Natural killer cell treated with Interleukin-12 subunit alpha and Interleukin-12 subunit beta and Interleukin-15 and Interleukin-18, amount 100 ng/mL, for 72 hours (primary cell): ENCODE measurements around the gene RAB40B. TPM values are rescaled to one million over a fixed set of nuclear protein-coding genes. Genes with fewer than 3 reads are reported as not detected.

Experiments used
- ATAC-seq, 2 donors: fragments of 150-1000 bp; cut with Tn5 transposase in 1 of 2; sonication (Bioruptor Pico), chemical (Tn5 transposase) in 1 of 2; 2 replicates each; pipeline ENCODE4 v1.10.0; 2021
- DNase-seq: peaks from one replicate; pipeline ENCODE4 v3.0.0; 2022; ENCODE audit warnings: low spot score
- H3K27ac Mint-ChIP-seq, 2 donors: 1 replicate in 1 of 2; 2 replicates in 1 of 2; pipeline ENCODE4 v1.8.0; 2022; ENCODE audit warnings: mixed read lengths in 2 of 2, mild to moderate bottlenecking in 1 of 2, moderate library complexity in 1 of 2
- H3K27me3 Mint-ChIP-seq, 2 donors: 1 replicate in 1 of 2; 2 replicates in 1 of 2; pipeline ENCODE4 v1.8.0; 2022; ENCODE audit warnings: mixed read lengths in 2 of 2
- H3K36me3 Mint-ChIP-seq: one replicate; pipeline ENCODE4 v1.8.0; 2022; ENCODE audit warnings: mixed read lengths
- H3K4me1 Mint-ChIP-seq, 2 donors: 1 replicate in 1 of 2; 2 replicates in 1 of 2; pipeline ENCODE4 v1.8.0; 2022; ENCODE audit warnings: low read depth in 2 of 2, mixed read lengths in 2 of 2, mild to moderate bottlenecking in 1 of 2
- H3K4me3 Mint-ChIP-seq: one replicate; pipeline ENCODE4 v1.8.0; 2022; ENCODE audit warnings: mixed read lengths
- H3K9me3 Mint-ChIP-seq: 2 replicates; pipeline ENCODE4 v1.8.0; 2022; ENCODE audit warnings: mixed read lengths
- total RNA-seq, 2 donors: library from RNA; stranded (reverse); gene quantifications; one replicate each; pipeline ENCODE4 v1.2.3, GENCODE V29; 2022

Gene RAB40B
- total RNA-seq, 2 donors from 2014 or later, result 1.1 to 1.2 TPM

DNA sequence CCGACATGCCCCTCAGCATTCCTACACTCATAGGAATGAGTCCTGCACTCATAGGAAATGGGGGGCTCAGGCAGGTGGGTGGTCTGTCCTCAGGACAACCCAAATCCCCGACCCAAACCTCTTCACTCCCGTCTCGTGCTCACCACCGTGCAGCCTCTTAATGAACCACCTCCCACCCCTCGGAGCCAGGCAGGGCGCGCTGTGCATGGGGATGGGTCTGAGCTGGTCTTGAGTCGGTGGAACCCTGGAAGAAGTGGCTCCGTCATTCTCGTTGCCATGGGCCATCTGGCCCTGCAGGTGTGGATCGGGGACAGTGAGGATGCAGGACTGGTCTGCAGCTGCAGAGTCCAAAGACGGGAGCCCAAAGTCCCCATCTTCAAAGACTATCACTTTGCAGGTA is 6.4 kb upstream of the RAB40B start:
- H3K27me3 Mint-ChIP-seq, result peaks cover 0 to 3% of the 10 kb centered on the region in 2 donors
- H3K9me3 Mint-ChIP-seq, result no peaks in the 10 kb centered on the region
- H3K4me1 Mint-ChIP-seq, result peaks cover 0 to 2% of the 10 kb centered on the region in 2 donors
- no peak for DNase-seq
- H3K27ac Mint-ChIP-seq, result no peak overlapping the region
- H3K4me3 Mint-ChIP-seq, result no peak overlapping the region
- ATAC-seq, result no peak
- H3K36me3 Mint-ChIP-seq, result no peaks in the 10 kb centered on the region

DNA sequence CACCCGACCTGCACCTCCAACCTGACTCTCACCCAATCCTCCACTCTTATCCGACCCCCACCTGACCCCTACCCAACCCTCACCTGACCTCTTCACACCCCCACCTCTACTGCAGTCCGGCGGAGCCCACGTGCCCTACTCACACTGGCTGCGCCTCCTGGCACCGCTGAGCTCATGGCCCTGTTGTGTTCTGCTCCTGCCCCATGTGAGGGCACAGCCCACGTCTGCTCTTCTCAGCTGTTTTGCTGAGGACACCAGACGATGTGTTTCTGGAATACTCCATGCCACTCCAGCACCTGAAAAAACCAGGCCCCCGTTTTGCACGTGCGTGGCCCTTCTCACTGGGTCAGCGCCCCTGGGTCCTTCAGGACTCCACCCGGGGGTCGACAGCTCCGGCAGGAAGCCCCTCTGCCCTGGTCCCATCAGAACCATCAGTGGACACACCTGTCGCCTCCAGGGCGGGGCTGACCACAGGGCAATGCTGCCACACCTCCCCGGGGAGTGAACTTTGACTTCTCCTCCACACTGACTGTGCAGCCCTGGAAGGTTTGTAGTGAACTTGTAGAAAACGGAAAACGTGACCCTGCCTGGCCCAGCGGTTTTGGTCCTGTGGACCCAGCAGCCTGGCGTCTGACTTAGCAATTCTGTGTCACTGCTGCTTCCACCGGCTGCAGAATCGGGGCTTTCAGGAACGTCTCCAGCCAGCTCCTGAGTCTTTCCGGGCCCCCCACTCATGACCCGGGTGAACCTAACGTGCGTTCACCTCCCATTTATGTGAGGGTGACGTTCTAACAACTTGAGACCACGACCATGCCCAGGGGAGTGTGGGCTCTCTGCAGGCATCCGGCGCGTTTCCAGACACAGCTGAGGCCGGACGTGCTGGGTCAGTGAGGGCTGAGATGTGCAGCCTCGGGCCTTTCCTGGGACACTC is 5.7 kb upstream of the RAB40B start:
- Mint-ChIP-seq H3K4me3 (no peak overlapping the region), H3K27me3 (peaks cover 0 to 3% of the 10 kb centered on the region in 2 donors), H3K36me3 (no peaks in the 10 kb centered on the region), H3K4me1 (peaks cover 6 to 7% of the 10 kb centered on the region in 2 donors), H3K9me3 (no peaks in the 10 kb centered on the region), H3K27ac (no peak overlapping the region)
- DNase-seq, result no peak
- ATAC-seq, result no peak

DNA sequence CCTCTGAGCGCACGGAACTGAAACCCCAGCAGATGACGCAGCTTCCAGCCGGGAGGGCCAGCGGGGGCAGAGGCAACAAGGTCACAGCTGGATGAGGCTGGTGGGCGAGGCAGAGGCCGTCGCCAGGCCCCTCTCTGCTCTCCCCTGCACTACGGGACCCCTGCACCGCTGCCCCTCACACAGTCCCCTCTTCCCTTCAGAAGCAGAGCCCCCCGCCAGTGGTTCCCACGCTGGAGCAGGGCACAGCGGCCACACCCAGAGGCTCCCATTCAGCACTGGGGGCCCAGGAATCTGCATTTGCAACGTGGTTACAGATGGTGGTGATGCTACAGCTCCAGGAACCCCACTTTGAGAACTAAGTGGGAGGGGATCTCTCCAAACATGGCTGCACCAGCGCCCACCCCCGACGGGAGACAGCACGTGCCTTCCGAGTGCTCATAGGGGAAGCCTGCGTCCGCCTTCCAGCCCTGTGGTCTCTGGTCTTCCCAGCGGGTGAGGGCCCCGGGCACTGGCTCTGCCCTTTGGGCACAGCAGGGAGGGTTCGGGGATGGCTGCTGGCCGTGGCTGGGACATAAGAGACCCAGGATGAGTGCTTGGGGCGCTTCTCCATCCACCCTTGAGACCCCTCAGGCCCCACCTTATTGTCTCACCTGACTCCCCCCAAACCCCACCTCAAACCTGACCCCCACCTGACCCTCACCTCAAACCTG is 4.7 kb upstream of the RAB40B start:
- no peak overlapping the region for H3K4me3 Mint-ChIP-seq
- no peak for ATAC-seq
- peaks cover 0 to 3% of the 10 kb centered on the region in 2 donors for H3K27me3 Mint-ChIP-seq
- no peaks in the 10 kb centered on the region for H3K9me3 Mint-ChIP-seq
- no peaks in the 10 kb centered on the region for H3K36me3 Mint-ChIP-seq
- no peak for DNase-seq
- no peak overlapping the region for H3K27ac Mint-ChIP-seq
- H3K4me1 Mint-ChIP-seq, result peaks cover 8 to 9% of the 10 kb centered on the region in 2 donors

DNA sequence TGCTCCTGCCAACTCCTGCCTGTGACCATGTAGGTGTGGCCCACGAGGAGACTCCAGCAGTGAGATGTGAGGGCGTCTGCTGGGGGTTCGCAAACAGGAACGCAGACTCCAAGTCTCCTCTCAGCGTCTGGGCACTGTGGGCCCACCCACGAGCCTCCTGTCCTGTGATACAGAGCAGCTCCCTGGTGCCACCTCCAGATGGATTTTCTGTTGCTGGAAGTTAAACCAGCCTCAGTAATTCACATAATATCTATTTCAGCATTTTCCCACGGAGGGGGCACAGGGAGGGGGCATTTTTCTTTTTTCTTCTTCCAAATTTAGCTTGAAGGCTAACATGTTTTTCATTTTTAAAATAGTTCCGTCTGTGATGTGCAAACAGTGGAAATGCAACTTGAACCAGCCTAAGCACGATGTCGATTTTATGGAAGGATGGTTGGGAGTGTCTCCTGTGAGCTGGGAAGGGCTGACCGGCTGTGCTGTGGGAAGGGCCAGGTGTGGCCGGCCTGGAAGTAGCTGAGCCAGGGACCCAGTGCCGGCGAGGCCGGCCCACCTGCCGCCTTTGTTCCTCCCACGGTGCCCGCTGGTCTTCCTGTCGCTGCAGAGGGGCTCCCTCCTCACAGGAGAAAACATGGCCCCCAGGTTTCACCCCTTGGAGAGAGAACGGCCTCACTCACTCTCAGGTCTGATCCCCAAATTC is 3.9 kb upstream of the RAB40B start:
- Mint-ChIP-seq H3K9me3 (no peaks in the 10 kb centered on the region), H3K27me3 (peaks cover 0 to 3% of the 10 kb centered on the region in 2 donors), H3K36me3 (no peaks in the 10 kb centered on the region), H3K27ac (no peak overlapping the region), H3K4me3 (no peak overlapping the region), H3K4me1 (peaks cover 8 to 9% of the 10 kb centered on the region in 2 donors)
- DNase-seq, result no peak
- no peak for ATAC-seq

DNA sequence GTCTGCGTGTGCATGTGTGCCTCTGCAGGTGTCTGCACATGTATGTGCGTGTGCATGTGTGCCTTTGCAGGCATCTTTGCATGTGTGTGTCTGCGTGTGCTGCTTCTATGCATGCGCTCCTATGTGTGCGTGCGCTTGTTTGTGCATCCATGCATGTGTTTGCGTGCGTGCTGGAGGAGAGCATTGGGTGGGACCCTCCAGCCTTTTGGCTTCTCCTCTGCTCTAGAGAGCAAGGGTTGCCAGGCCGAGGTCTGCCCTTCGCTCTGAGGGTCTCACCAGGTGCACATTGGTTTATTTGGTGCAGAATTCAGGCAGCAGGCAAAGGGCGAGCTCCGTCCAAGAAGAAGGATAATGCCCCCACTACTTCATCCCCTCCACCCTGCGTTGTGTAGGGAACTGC is 1.1 kb upstream of the RAB40B start:
- H3K4me3 Mint-ChIP-seq, result peak overlapping the region; percentile 84
- peaks cover 8 to 9% of the 10 kb centered on the region in 2 donors for H3K4me1 Mint-ChIP-seq
- H3K36me3 Mint-ChIP-seq, result peaks cover 3% of the 10 kb centered on the region
- H3K9me3 Mint-ChIP-seq, result peaks cover 3% of the 10 kb centered on the region
- H3K27ac Mint-ChIP-seq, result no peak overlapping the region
- DNase-seq (no peak), ATAC-seq (no peak)
- H3K27me3 Mint-ChIP-seq, result peaks cover 0 to 3% of the 10 kb centered on the region in 2 donors

DNA sequence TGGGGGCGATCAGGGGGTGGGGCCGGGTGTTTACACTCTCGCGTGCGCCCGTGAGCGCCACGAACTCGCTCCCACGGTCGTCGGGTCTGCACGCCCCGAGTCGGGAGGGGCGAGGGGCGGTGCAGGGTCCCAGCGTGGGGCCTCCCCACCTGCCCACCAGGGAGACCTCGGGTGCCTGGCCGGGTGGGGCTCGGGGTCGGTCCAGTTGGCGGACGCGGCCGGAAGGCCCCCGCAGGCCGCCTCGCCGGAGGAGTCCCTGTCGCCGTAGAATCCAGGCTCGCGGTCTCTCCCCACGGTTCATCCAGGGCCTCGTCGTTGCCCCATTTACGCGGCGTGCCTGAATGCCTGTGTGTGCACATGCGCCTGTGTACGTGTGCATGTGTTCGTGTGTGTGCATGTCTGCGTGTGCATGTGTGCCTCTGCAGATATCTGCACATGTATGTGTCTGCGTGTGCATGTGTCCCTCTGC is 510 bp upstream of the RAB40B start:
- DNase-seq, result no peak
- Mint-ChIP-seq H3K9me3 (peaks cover 5% of the 10 kb centered on the region), H3K27me3 (peaks cover 0 to 3% of the 10 kb centered on the region in 2 donors), H3K36me3 (peaks cover 8% of the 10 kb centered on the region), H3K4me1 (peaks cover 8 to 9% of the 10 kb centered on the region in 2 donors), H3K27ac (no peak overlapping the region), H3K4me3 (peak overlapping the region; percentile 84)
- no peak for ATAC-seq

DNA sequence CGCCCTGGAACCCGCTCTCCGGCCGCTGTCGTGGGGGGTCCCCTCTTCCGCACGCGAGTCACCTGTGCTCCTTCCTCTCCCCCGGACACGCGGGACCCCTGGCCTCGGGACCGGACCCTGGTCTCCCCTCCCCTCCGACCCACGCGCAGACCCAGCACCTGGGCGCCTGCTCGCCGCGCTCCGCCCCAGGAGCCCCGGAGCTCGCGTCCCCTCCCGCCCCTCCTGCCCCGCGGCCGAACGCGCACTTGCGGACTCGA is 762 bp downstream of the RAB40B start:
- ATAC-seq, result no peak
- Mint-ChIP-seq H3K27me3 (peaks cover 0 to 3% of the 10 kb centered on the region in 2 donors), H3K36me3 (peaks cover 9% of the 10 kb centered on the region), H3K9me3 (peaks cover 5% of the 10 kb centered on the region), H3K4me3 (no peak overlapping the region), H3K27ac (no peak overlapping the region), H3K4me1 (peaks cover 8 to 9% of the 10 kb centered on the region in 2 donors)
- DNase-seq, result no peak

DNA sequence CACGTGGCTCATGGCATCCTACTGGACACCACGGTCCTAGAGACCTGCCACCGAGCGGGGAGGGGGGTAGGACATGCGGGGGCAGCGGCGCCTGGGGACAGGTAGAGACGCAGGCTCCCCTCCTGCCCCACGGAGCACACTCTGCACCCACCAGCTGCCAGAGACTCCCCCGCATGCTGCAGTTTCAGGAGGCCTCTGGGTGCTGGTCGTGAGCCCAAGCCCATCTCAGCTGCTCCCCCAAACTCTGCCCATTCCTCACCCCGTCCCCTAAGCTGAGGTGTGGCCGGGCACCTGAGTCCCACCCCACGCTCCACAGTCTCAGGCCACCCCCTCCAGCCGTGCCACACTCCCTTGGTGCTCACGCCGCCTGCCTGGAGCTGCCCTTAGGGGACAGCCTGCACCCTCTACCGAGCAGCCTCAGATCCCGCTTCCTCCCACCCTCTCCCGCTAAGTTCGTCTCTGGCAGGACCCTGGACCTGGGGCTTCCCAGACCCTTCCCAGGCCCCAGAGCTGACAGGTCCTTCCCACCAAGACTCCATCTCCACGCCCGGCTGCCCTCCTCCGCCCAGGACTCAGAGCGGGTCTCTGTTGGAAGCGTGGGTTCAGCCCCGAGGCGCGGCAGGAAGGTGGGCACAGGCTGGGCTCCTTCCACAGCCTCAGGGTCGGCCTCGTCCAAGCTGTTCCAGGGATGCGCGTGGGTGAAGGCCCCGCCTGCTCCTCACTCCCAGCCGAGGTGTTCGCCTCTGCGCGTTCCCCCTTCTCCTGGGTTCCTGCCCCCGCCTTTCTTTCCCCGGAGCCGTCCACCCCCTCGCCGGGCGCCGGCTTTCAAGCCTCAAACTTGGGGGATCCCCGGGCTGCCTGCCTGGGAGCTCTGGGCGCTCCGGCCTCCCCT is 1.3 kb downstream of the RAB40B start:
- Mint-ChIP-seq H3K4me3 (peak overlapping the region; percentile 17), H3K36me3 (peaks cover 9% of the 10 kb centered on the region), H3K27ac (no peak overlapping the region), H3K27me3 (peaks cover 0 to 3% of the 10 kb centered on the region in 2 donors), H3K9me3 (peaks cover 5% of the 10 kb centered on the region), H3K4me1 (peaks cover 8 to 9% of the 10 kb centered on the region in 2 donors)
- no peak for DNase-seq
- no peak for ATAC-seq

DNA sequence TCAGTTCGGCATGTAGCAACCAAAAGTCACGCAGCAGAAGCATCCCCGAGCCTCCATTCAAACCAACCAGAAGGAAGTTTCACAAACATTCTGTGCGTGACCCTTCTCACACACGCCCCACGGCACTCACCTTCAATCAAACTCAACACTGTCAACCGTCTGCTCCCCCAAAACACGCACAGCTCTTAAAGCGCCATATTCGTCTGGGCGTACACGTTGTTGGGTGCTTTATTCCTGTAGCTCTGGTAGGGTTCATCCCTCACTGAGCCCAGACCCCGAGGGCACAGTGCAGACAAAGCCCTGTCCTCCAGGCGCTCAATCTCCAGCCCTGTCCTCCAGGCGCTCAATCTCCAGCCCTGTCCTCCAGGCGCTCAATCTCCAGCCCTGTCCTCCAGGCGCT is 2.2 kb downstream of the RAB40B start:
- Mint-ChIP-seq H3K36me3 (peaks cover 9% of the 10 kb centered on the region), H3K27me3 (peaks cover 0 to 3% of the 10 kb centered on the region in 2 donors), H3K27ac (no peak overlapping the region), H3K4me3 (no peak overlapping the region), H3K9me3 (peaks cover 5% of the 10 kb centered on the region), H3K4me1 (peaks cover 8 to 13% of the 10 kb centered on the region in 2 donors)
- ATAC-seq (no peak), DNase-seq (no peak)

DNA sequence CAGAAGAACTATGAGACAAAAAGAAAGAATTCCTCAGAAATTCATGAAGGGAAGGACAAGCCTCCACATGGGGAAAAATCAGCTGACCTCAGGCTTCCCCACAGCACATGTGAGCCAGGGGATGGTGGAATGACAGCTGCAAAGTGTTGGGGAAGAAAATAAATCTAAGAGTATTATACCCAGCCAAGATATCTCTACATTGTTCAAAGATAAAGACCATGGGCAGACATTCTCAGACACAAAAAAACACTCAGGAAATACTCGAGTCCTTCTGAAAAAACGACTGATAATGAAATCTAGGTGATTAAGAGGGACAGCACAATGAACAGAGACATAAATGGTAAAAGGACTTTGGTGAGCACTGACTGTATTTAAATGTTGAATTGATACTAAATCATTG is 3.9 kb downstream of the RAB40B start:
- Mint-ChIP-seq H3K27me3 (peaks cover 0 to 3% of the 10 kb centered on the region in 2 donors), H3K27ac (no peak overlapping the region), H3K4me1 (peaks cover 6 to 10% of the 10 kb centered on the region in 2 donors), H3K36me3 (peaks cover 13% of the 10 kb centered on the region), H3K4me3 (no peak overlapping the region), H3K9me3 (peaks cover 5% of the 10 kb centered on the region)
- ATAC-seq, result no peak
- DNase-seq, result no peak

DNA sequence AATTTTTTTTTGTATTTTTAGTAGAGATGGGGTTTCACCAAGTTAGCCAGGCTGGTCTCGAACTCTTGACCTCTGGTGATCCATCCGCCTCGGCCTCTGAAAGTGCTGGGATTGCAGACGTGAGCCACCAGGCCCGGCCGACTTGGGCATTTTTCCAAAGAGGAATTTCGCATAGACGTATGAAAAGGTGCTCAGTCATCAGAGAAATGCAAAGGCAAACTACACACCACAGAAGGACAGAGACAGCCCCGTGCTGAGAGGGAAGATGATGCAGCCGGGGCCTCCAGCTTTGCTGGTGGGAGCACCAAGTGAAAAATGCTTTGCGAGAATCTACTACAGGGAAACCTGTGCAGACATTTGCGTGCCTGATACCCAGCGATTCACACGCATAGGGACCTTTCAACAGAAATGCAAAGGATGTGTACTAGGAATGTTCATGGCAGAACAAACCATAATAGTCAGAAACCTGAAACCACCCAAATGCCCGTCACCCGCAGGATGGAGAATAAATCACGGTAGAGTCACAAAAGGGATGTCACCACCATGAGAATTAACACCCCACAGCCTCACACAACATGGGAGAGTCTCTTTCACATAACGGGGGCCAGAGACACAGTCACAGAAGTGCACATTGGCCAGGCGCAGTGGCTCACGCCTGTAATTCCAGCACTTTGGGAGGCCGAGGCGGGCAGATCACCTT is 5.2 kb downstream of the RAB40B start:
- peaks cover 0 to 4% of the 10 kb centered on the region in 2 donors for H3K4me1 Mint-ChIP-seq
- H3K4me3 Mint-ChIP-seq, result no peak overlapping the region
- DNase-seq (no peak), ATAC-seq (no peak)
- peaks cover 13% of the 10 kb centered on the region for H3K36me3 Mint-ChIP-seq
- peaks cover 5% of the 10 kb centered on the region for H3K9me3 Mint-ChIP-seq
- H3K27me3 Mint-ChIP-seq, result peaks cover 0 to 3% of the 10 kb centered on the region in 2 donors
- H3K27ac Mint-ChIP-seq, result no peak overlapping the region

DNA sequence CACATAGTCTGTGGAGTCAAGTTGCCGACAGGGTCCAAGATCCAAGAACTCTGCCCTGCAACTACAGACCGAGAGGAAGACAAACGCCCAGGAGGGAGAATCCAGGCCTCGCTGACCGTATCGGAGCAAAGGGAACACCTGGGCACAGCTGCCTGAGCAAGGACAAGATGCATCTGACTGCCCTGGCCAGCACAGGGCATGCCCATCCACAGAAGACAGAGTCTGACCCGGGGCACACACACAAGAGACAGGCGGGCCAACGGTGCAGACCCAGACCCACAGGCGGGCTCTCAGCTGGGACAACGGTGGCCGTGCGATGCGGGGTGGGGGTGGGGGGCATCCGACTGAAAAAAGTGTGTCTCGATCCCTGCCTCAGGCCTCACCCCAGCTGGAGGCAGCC is 6.2 kb downstream of the RAB40B start:
- DNase-seq, result no peak
- Mint-ChIP-seq H3K27me3 (peaks cover 0 to 3% of the 10 kb centered on the region in 2 donors), H3K4me1 (peaks cover 0 to 4% of the 10 kb centered on the region in 2 donors), H3K9me3 (peaks cover 5% of the 10 kb centered on the region), H3K27ac (no peak overlapping the region), H3K36me3 (peaks cover 13% of the 10 kb centered on the region), H3K4me3 (no peak overlapping the region)
- ATAC-seq, result no peak
